Neural cell (in vitro differentiated cells): ENCODE measurements around the gene RRN3. TPM values are rescaled to one million over a fixed set of nuclear protein-coding genes. Genes with fewer than 3 reads are reported as not detected.

ENCODE experiments used
- H2AFZ ChIP-seq: fragments of 200-600, 300-800 bp; sonication (generic), shearing (Covaris generic); 2 replicates; pipeline ENCODE4 v1.6.0; 2014; ENCODE audit warnings: low read depth, mild to moderate bottlenecking, antibody characterized with exemption, low read length, moderate library complexity
- H3F3A ChIP-seq: fragments of 200-600 bp; shearing (Covaris generic); 2 replicates; pipeline ENCODE4 v1.6.1; 2016; ENCODE audit warnings: mild to moderate bottlenecking, moderate library complexity, mixed read lengths, antibody characterized with exemption, low read length; ENCODE audit not compliant: insufficient read depth, poor library complexity, severe bottlenecking
- H3K27ac ChIP-seq: fragments of 200-600, 300-800 bp; sonication (generic), shearing (Covaris generic); 2 replicates; pipeline ENCODE4 v1.5.1; 2014; ENCODE audit warnings: mild to moderate bottlenecking, low read length, moderate library complexity
- H3K27me3 ChIP-seq: fragments of 300-800, 200-600 bp; sonication (generic), shearing (Covaris generic); 2 replicates; pipeline ENCODE4 v1.6.0; 2014; ENCODE audit warnings: mild to moderate bottlenecking, low read depth, low read length, moderate library complexity; ENCODE audit not compliant: insufficient read depth
- H3K36me3 ChIP-seq: fragments of 300-800, 200-600 bp; sonication (generic), shearing (Covaris generic); 2 replicates; pipeline ENCODE4 v1.5.1; 2014; ENCODE audit warnings: mild to moderate bottlenecking, antibody characterized with exemption, low read length, moderate library complexity; ENCODE audit not compliant: insufficient read depth
- H3K4me2 ChIP-seq: fragments of 300-800, 200-600 bp; sonication (generic), shearing (Covaris generic); 2 replicates; pipeline ENCODE4 v1.6.0; 2014; ENCODE audit warnings: mild to moderate bottlenecking, low read length
- H3K4me3 ChIP-seq: fragments of 300-800, 200-600 bp; sonication (generic), shearing (Covaris generic); 2 replicates; pipeline ENCODE4 v1.5.1; 2014; ENCODE audit warnings: mild to moderate bottlenecking, low read length, moderate library complexity
- H3K79me2 ChIP-seq: fragments of 200-600 bp; shearing (Covaris generic); replicated peaks from 2 replicates; pipeline ENCODE4 v1.6.0; 2014; ENCODE audit warnings: mild to moderate bottlenecking, low read length, moderate library complexity; ENCODE audit not compliant: insufficient read depth
- H3K9ac ChIP-seq: fragments of 300-800, 200-600 bp; sonication (generic), shearing (Covaris generic); 2 replicates; pipeline ENCODE4 v1.6.1; 2016; ENCODE audit warnings: mild to moderate bottlenecking, low read length, mixed read lengths
- H3K9me2 ChIP-seq: fragments of 200-600 bp; shearing (Covaris generic); 2 replicates; pipeline ENCODE4 v1.6.1; 2016; ENCODE audit warnings: mild to moderate bottlenecking, low read length, mixed read lengths; ENCODE audit not compliant: insufficient read depth
- H3K9me3 ChIP-seq: fragments of 200-600, 300-800 bp; sonication (generic), shearing (Covaris generic); 2 replicates; pipeline ENCODE4 v1.6.1; 2016; ENCODE audit warnings: mild to moderate bottlenecking, mixed run types, low read length, moderate library complexity, mixed read lengths
- H4K20me1 ChIP-seq: fragments of 200-600 bp; shearing (Covaris generic); 2 replicates; pipeline ENCODE4 v1.6.1; 2016; ENCODE audit warnings: mild to moderate bottlenecking, mixed run types; ENCODE audit not compliant: insufficient read depth
- EP300 ChIP-seq: fragments of 450-650 bp; conservative IDR thresholded peaks from 2 replicates; pipeline ENCODE4 v1.6.1; 2014; ENCODE audit warnings: antibody characterized with exemption, mild to moderate bottlenecking, moderate library complexity; ENCODE audit not compliant: poor library complexity, severe bottlenecking
- EZH2 ChIP-seq: fragments of 200-600, 300-800 bp; shearing (Covaris generic), sonication (generic); IDR thresholded peaks from 2 replicates; pipeline ENCODE4 v1.6.1; 2014; ENCODE audit warnings: antibody characterized with exemption, low read length, borderline replicate concordance, mild to moderate bottlenecking; ENCODE audit not compliant: insufficient read depth, poor library complexity, severe bottlenecking
- MXI1 ChIP-seq: fragments of 450-650 bp; conservative IDR thresholded peaks from 2 replicates; pipeline ENCODE4 v1.6.1; 2014; ENCODE audit warnings: antibody characterized with exemption, mild to moderate bottlenecking; ENCODE audit not compliant: poor library complexity, severe bottlenecking
- POLR2AphosphoS5 ChIP-seq: IDR thresholded peaks from 2 replicates; pipeline ENCODE4 v1.6.1; 2012
- RAD21 ChIP-seq: fragments of 450-650 bp; conservative IDR thresholded peaks from 2 replicates; pipeline ENCODE4 v1.6.1; 2014; ENCODE audit warnings: antibody characterized with exemption, mild to moderate bottlenecking, moderate library complexity
- SMC3 ChIP-seq: fragments of 450-650 bp; conservative IDR thresholded peaks from 2 replicates; pipeline ENCODE4 v1.6.1; 2014; ENCODE audit warnings: antibody characterized with exemption, mild to moderate bottlenecking, moderate library complexity; ENCODE audit not compliant: poor library complexity
- TAF1 ChIP-seq: IDR thresholded peaks from 2 replicates; pipeline ENCODE4 v1.6.1; 2012; ENCODE audit warnings: low read depth
- polyA plus RNA-seq: library from polyadenylated mRNA; depleted of rRNA; stranded (reverse); fragments of >200 nt; gene quantifications from 2 replicates; pipeline ENCODE4 v1.2.3, GENCODE V29; 2014
- TF ChIP-seq, protein P1 (sequence below): fragments of 450-650 bp; IDR thresholded peaks from 2 replicates; pipeline ENCODE4 v1.5.1; 2014; ENCODE audit warnings: antibody characterized with exemption, mild to moderate bottlenecking, moderate library complexity; ENCODE audit not compliant: poor library complexity, severe bottlenecking
- TF ChIP-seq, protein P2 (sequence below): IDR thresholded peaks from 2 replicates; pipeline ENCODE4 v1.6.1; 2012; ENCODE audit warnings: borderline replicate concordance

Gene RRN3
- polyA plus RNA-seq, 1 donor from 2014 or later = 95.4 TPM

DNA sequence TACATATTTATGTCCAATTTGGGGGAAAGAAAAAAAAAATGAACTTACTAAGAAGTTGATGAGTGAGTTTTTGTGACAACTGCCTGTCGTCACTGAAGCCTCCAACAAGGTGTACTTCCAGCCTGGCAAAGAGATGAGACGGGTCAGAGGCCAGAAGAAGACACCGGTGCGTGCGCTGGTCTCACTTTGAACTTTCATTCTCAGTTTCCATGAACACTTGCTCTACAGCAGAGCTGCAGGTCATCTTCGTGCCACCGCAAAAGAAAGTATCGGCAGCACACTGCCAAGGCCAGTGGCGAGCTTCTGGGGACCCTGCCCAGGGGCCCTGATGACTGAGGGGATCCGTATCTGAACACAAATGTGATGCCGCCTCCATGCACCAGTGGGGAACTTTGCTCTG lies 49.8 kb downstream of the RRN3 start:
- H3K4me3 ChIP-seq = no peak overlapping the region
- no peaks in the 10 kb centered on the region for H3K27me3 ChIP-seq
- H3K79me2 ChIP-seq = no peaks in the 10 kb centered on the region
- TF ChIP-seq EP300 (no peak), MXI1 (no peak), TAF1 (no peak), EZH2 (no peak), SMC3 (no peak), RAD21 (no peak)
- TF ChIP-seq, protein P1, sequence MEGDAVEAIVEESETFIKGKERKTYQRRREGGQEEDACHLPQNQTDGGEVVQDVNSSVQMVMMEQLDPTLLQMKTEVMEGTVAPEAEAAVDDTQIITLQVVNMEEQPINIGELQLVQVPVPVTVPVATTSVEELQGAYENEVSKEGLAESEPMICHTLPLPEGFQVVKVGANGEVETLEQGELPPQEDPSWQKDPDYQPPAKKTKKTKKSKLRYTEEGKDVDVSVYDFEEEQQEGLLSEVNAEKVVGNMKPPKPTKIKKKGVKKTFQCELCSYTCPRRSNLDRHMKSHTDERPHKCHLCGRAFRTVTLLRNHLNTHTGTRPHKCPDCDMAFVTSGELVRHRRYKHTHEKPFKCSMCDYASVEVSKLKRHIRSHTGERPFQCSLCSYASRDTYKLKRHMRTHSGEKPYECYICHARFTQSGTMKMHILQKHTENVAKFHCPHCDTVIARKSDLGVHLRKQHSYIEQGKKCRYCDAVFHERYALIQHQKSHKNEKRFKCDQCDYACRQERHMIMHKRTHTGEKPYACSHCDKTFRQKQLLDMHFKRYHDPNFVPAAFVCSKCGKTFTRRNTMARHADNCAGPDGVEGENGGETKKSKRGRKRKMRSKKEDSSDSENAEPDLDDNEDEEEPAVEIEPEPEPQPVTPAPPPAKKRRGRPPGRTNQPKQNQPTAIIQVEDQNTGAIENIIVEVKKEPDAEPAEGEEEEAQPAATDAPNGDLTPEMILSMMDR = no peak
- TF ChIP-seq, protein P2, sequence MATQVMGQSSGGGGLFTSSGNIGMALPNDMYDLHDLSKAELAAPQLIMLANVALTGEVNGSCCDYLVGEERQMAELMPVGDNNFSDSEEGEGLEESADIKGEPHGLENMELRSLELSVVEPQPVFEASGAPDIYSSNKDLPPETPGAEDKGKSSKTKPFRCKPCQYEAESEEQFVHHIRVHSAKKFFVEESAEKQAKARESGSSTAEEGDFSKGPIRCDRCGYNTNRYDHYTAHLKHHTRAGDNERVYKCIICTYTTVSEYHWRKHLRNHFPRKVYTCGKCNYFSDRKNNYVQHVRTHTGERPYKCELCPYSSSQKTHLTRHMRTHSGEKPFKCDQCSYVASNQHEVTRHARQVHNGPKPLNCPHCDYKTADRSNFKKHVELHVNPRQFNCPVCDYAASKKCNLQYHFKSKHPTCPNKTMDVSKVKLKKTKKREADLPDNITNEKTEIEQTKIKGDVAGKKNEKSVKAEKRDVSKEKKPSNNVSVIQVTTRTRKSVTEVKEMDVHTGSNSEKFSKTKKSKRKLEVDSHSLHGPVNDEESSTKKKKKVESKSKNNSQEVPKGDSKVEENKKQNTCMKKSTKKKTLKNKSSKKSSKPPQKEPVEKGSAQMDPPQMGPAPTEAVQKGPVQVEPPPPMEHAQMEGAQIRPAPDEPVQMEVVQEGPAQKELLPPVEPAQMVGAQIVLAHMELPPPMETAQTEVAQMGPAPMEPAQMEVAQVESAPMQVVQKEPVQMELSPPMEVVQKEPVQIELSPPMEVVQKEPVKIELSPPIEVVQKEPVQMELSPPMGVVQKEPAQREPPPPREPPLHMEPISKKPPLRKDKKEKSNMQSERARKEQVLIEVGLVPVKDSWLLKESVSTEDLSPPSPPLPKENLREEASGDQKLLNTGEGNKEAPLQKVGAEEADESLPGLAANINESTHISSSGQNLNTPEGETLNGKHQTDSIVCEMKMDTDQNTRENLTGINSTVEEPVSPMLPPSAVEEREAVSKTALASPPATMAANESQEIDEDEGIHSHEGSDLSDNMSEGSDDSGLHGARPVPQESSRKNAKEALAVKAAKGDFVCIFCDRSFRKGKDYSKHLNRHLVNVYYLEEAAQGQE = no peak
- H3F3A ChIP-seq = no peaks in the 10 kb centered on the region
- H3K9me3 ChIP-seq = no peaks in the 10 kb centered on the region
- H2AFZ ChIP-seq = no peak overlapping the region
- no peak overlapping the region for H3K27ac ChIP-seq
- no peaks in the 10 kb centered on the region for H3K36me3 ChIP-seq
- no peak overlapping the region for H3K9ac ChIP-seq
- H4K20me1 ChIP-seq = no peaks in the 10 kb centered on the region
- no peaks in the 10 kb centered on the region for H3K9me2 ChIP-seq
- no peak overlapping the region for H3K4me2 ChIP-seq

DNA sequence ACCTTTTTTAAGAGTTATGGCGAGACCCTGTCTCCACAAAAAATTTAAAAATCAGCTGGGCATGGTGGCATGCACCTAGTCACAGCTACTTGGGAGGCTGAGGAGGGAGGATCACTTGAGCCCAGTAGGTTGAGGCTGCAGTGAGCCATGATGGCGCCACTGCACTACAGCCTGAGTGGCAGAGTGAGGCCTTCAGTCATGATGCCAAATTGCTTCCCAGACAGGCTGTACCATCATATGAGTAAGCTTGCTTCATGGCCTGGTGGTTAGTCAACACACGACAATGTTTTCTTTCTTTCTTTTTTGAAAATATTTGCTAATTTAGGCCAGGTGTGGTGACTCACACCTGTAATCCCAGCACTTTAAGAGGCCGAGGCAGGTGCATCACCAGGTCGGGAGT lies 50.7 kb downstream of the RRN3 start:
- H2AFZ ChIP-seq = no peak overlapping the region
- no peaks in the 10 kb centered on the region for H3K36me3 ChIP-seq
- no peaks in the 10 kb centered on the region for H3K27me3 ChIP-seq
- H3K9me2 ChIP-seq = no peaks in the 10 kb centered on the region
- no peak overlapping the region for H3K27ac ChIP-seq
- H3K9ac ChIP-seq = no peak overlapping the region
- H3K9me3 ChIP-seq = no peaks in the 10 kb centered on the region
- no peak overlapping the region for H3K4me3 ChIP-seq
- no peaks in the 10 kb centered on the region for H3F3A ChIP-seq
- H3K4me2 ChIP-seq = no peak overlapping the region
- no peak for TF ChIP-seq POLR2AphosphoS5
- TF ChIP-seq MXI1 = no peak
- TF ChIP-seq EZH2 = no peak
- TF ChIP-seq SMC3 = no peak
- no peak for TF ChIP-seq RAD21
- TF ChIP-seq TAF1 = no peak
- TF ChIP-seq, protein P1 = no peak
- H4K20me1 ChIP-seq = no peaks in the 10 kb centered on the region
- H3K79me2 ChIP-seq = no peaks in the 10 kb centered on the region
